Gastroesophageal sphincter (tissue), 4 donors: ENCODE data around the gene CLDN1. TPM values are rescaled to one million over a fixed set of nuclear protein-coding genes. Genes with fewer than 3 reads are reported as not detected.
A peak's percentile ranks its signal among the peaks of the same experiment; 100 is the strongest.

Source experiments
- ATAC-seq: fragments of 150-250 bp; one replicate; pipeline ENCODE4 v1.9.1; 2016; ENCODE audit warnings: mild to moderate bottlenecking, moderate library complexity
- H3K27ac ChIP-seq, 4 donors: fragments of 200-600 bp; sonication (generic) in 3 of 4; 1 replicate in 3 of 4; 2 replicates in 1 of 4; pipeline ENCODE4 v1.5.1; 2016 to 2019
- H3K27me3 ChIP-seq: fragments of 200-600 bp; sonication (generic); one replicate; pipeline ENCODE4 v1.5.1; 2019
- H3K36me3 ChIP-seq, 2 donors: fragments of 200-600 bp; sonication (generic); one replicate each; pipeline ENCODE4 v1.5.1; 2019; ENCODE audit warnings: control low read depth in 1 of 2
- H3K4me1 ChIP-seq, 3 donors: fragments of 200-600 bp; sonication (generic); 1 replicate in 2 of 3; 2 replicates in 1 of 3; pipeline ENCODE4 v1.5.1; 2016 to 2019; ENCODE audit warnings: control low read depth in 2 of 3
- H3K4me3 ChIP-seq, 2 donors: fragments of 200-600 bp; sonication (generic); one replicate each; pipeline ENCODE4 v1.5.1; 2019; ENCODE audit warnings: mild to moderate bottlenecking in 1 of 2, moderate library complexity in 1 of 2
- H3K9me3 ChIP-seq, 3 donors: fragments of 200-600 bp; sonication (generic); one replicate each; pipeline ENCODE4 v1.5.1; 2017 to 2019; ENCODE audit warnings: control low read depth in 2 of 3
- CTCF ChIP-seq, 4 experiments: fragments of 200-600 bp in 2 of 4; fragments of 450-650 bp in 2 of 4; sonication (generic) in 1 of 4; IDR thresholded peaks; one replicate each; pipeline ENCODE4 v1.5.1; 2017 to 2019; ENCODE audit warnings: antibody characterized with exemption in 4 of 4, mild to moderate bottlenecking in 2 of 4, moderate library complexity in 2 of 4
- EP300 ChIP-seq: sonication (generic); formaldehyde crosslinking; IDR thresholded peaks from one replicate; pipeline ENCODE4 v1.6.1; 2017; ENCODE audit warnings: antibody characterized with exemption, mild to moderate bottlenecking
- POLR2A ChIP-seq, 2 donors: fragments of 450-650 bp; IDR thresholded peaks; one replicate each; pipeline ENCODE4 v1.6.1; 2017; ENCODE audit warnings: antibody characterized with exemption in 2 of 2, mild to moderate bottlenecking in 2 of 2, moderate library complexity in 1 of 2
- POLR2AphosphoS5 ChIP-seq: sonication (generic); formaldehyde crosslinking; IDR thresholded peaks from one replicate; pipeline ENCODE4 v1.6.1; 2017; ENCODE audit warnings: antibody characterized with exemption
- WGBS, 2 donors: methylation state at CpG; one replicate each; pipeline ENCODE4 v1.1.5; 2018; ENCODE audit warnings: low coverage in 1 of 2; 5-methylcytosine and 5-hydroxymethylcytosine counted together
- total RNA-seq, 4 donors: library from RNA; depleted of rRNA; stranded (reverse); fragments of >200 nt; gene quantifications; one replicate each; pipeline ENCODE4 v1.1.0, GENCODE V29; 2016

Gene CLDN1
- total RNA-seq, 4 donors from 2014 or later: 0.50 to 5.3 (median 1.8) TPM

GRCh38 chr3:190323246-190323626 lies 990 bp upstream of the CLDN1 start:
- TF ChIP-seq POLR2AphosphoS5 (no peak), EP300 (no peak), CTCF (IDR thresholded peaks at IDR 0.05) (no peak), POLR2A (IDR thresholded peaks at IDR 0.05) (no peak)
- Histone ChIP-seq H3K36me3 (no peaks in the 10 kb centered on the region), H3K4me1 (peaks cover 0 to 30% (median 10%) of the 10 kb centered on the region in 3 donors), H3K27me3 (peaks cover 14% of the 10 kb centered on the region), H3K27ac (no peak overlapping the region), H3K9me3 (no peaks in the 10 kb centered on the region), H3K4me3 (no peak overlapping the region)
- no peak for ATAC-seq
- whole genome bisulfite sequencing, 2 donors: 61 to 80% methylated on average over 1 to 7 of the region's 8 CpGs

DNA sequence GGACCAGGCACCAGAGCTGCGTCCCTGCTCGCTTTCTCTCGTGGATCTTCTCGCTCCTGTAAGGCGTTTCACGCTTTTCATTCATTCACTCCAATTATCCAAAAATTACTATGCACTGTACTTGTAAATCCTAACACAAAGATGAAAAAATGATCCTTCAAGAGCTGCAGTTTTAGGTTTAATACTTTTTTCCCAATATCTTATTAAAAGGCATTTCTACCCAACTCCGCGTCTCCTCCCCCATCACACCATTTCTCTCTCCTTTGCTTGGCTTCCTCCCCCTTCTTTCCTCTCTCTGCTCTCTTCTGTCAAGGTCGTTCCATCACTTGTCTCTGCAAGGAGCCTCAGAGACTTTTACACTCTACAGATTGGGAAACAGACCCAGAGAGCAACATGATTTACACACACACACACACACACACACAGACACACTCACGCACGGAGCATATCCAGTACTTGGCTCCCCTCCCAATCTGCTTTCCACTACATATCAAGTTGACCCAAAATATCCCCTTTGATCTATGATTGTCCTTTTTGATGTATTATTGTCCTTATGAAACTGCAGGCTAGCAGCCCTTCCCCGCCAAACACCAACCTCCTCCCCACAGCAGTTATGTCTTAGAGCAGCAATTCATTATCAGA lies 479 bp upstream of the CLDN1 start:
- H3K27me3 ChIP-seq: peaks cover 14% of the 10 kb centered on the region
- no peaks in the 10 kb centered on the region for H3K36me3 ChIP-seq
- H3K4me1 ChIP-seq: peaks cover 0 to 30% (median 10%) of the 10 kb centered on the region in 3 donors
- TF ChIP-seq CTCF (IDR thresholded peaks at IDR 0.05) (no peak), POLR2AphosphoS5 (no peak), EP300 (no peak), POLR2A (IDR thresholded peaks at IDR 0.05) (no peak)
- no peaks in the 10 kb centered on the region for H3K9me3 ChIP-seq
- no peak for ATAC-seq
- peak overlapping the region; percentile 53 to 62 for H3K4me3 ChIP-seq
- WGBS, 2 donors: 12 to 25% methylated on average over 8 to 10 of the region's 12 CpGs
- no peak overlapping the region for H3K27ac ChIP-seq

DNA sequence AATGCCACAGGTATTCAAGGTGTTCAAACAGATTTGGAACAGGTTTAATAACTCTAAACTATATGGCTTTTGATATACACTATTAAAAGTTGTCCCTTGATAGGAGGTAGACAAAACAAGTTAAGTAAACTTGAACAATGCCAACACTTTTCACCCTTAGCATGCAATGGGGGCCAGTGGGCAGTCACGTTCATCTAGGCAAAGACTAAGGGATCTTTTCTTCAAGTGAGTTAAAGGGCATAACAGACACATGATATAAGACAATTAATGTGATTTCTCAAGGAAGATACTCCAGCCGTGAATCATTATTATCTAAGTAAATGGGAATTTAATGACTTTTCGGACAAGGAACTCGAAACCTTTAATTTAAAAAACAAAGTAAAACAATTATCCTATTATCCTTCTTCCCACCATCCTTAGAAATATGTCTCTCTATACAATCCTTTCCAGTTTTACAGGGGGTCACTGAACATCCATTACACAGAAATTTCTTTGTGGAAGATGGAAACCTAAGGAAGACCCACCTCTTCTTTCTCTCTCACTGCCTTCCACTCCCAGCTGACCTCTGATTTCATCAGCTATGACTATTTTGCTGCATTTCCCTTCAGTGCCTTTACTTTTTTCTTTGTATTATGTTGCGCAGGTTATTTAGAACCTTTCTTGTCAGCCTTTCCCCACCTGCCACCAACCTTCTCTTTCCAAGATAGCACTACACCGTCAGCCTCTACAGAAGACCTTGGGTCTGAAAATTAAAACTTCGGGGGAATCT lies 1.5 kb downstream of the CLDN1 start:
- H3K4me3 ChIP-seq: no peak overlapping the region
- peaks cover 14% of the 10 kb centered on the region for H3K27me3 ChIP-seq
- H3K4me1 ChIP-seq: peaks cover 0 to 16% (median 6%) of the 10 kb centered on the region in 3 donors
- H3K9me3 ChIP-seq: no peaks in the 10 kb centered on the region
- no peaks in the 10 kb centered on the region for H3K36me3 ChIP-seq
- 90 to 95% methylated on average over 4 to 7 of the region's 7 CpGs for WGBS, 2 donors
- no peak for ATAC-seq
- TF ChIP-seq EP300 (no peak), CTCF (IDR thresholded peaks at IDR 0.05) (no peak), POLR2AphosphoS5 (no peak), POLR2A (IDR thresholded peaks at IDR 0.05) (no peak)
- no peak overlapping the region for H3K27ac ChIP-seq

- Histone ChIP-seq H3K4me3 (no peak overlapping the region), H3K4me1 (peaks cover 0 to 16% (median 6%) of the 10 kb centered on the region in 3 donors), H3K27ac (no peak overlapping the region), H3K27me3 (peaks cover 14% of the 10 kb centered on the region), H3K36me3 (no peaks in the 10 kb centered on the region), H3K9me3 (no peaks in the 10 kb centered on the region)
- no peak for ATAC-seq
- WGBS, 2 donors: 94 to 100% methylated on average over 2 to 4 of the region's 4 CpGs
- TF ChIP-seq POLR2A (IDR thresholded peaks at IDR 0.05): no peak
- TF ChIP-seq EP300: no peak
- no peak for TF ChIP-seq CTCF (IDR thresholded peaks at IDR 0.05)
- TF ChIP-seq POLR2AphosphoS5: no peak
Measured at GRCh38 chr3:190319660-190320059, 2.6 kb downstream of the CLDN1 start.

DNA sequence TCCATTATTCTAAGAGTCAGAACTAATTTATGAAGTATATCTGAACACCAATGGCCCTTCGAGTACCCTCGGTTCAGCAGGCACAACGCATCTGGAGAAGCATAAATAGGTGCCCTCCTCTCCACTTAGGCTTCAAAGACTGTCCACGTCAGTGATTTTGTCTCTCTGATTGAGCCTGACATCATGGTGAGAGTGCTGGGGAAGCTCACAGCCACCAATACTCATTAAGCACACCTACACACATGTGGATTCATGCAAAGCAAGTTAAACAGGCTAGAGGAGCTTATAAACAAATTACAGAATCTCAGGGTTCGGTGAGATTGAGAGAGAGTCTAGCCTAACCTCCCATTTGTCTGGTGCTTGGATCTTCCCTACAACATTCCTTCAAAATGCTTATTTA lies 3.6 kb downstream of the CLDN1 start:
- peaks cover 0 to 16% (median 6%) of the 10 kb centered on the region in 3 donors for H3K4me1 ChIP-seq
- WGBS, 2 donors: 86 to 89% methylated on average over 3 of the region's 5 CpGs
- no peak overlapping the region for H3K27ac ChIP-seq
- H3K36me3 ChIP-seq: no peaks in the 10 kb centered on the region
- H3K9me3 ChIP-seq: no peaks in the 10 kb centered on the region
- no peak for ATAC-seq
- peaks cover 14% of the 10 kb centered on the region for H3K27me3 ChIP-seq
- no peak for TF ChIP-seq POLR2A (IDR thresholded peaks at IDR 0.05)
- TF ChIP-seq CTCF (IDR thresholded peaks at IDR 0.05): no peak
- TF ChIP-seq EP300: no peak
- no peak for TF ChIP-seq POLR2AphosphoS5
- H3K4me3 ChIP-seq: no peak overlapping the region
